Femur (tissue), 1 donor: Measurements from ENCODE around the gene CASP8AP2.
"Not testable (repeated sequence)": the region's sequence is repeated elsewhere in the genome, so short reads cannot be mapped to it uniquely, and the experiment has no call there.

Experiments used
- DNase-seq: peaks from one replicate; pipeline ENCODE4 v3.0.0-alpha.2; 2017

CASP8AP2 gene

GRCh38 chr6:89826029-89826528 lies 3.6 kb upstream of the CASP8AP2 start:
- no peak for DNase-seq

- not testable (repeated sequence) for DNase-seq
These were observed 1.1 kb upstream of the CASP8AP2 start for GRCh38 chr6:89828475-89828987.

GRCh38 chr6:89828988-89829471 lies 650 bp upstream of the CASP8AP2 start:
- DNase-seq, result no peak

- no peak for DNase-seq
These were observed 610 bp downstream of the CASP8AP2 start for GRCh38 chr6:89830170-89830809.

- no peak for DNase-seq
These were observed 5.5 kb downstream of the CASP8AP2 start for GRCh38 chr6:89834884-89835792.

- no peak for DNase-seq
These were observed 7.1 kb downstream of the CASP8AP2 start for GRCh38 chr6:89836639-89837222.

GRCh38 chr6:89840538-89840937 lies 10.9 kb downstream of the CASP8AP2 start:
- DNase-seq, result peak; percentile 54

GRCh38 chr6:89842228-89842627 lies 12.5 kb downstream of the CASP8AP2 start:
- no peak for DNase-seq

- no peak for DNase-seq
These were observed 13.4 kb downstream of the CASP8AP2 start for GRCh38 chr6:89843070-89843469.

- not testable (repeated sequence) for DNase-seq
These were observed 17.8 kb downstream of the CASP8AP2 start for GRCh38 chr6:89847513-89847912.

GRCh38 chr6:89853068-89853467 lies 23.4 kb downstream of the CASP8AP2 start:
- no peak for DNase-seq

GRCh38 chr6:89858041-89858440 lies 28.4 kb downstream of the CASP8AP2 start:
- DNase-seq, result no peak

GRCh38 chr6:89859744-89860143 lies 30.1 kb downstream of the CASP8AP2 start:
- DNase-seq, result no peak

- DNase-seq, result no peak
These were observed 32.6 kb downstream of the CASP8AP2 start for GRCh38 chr6:89862273-89862672.

- DNase-seq, result no peak
These were observed 33.0 kb downstream of the CASP8AP2 start for GRCh38 chr6:89862698-89863097.

- DNase-seq, result no peak
These were observed 36.5 kb downstream of the CASP8AP2 start for GRCh38 chr6:89866024-89866678.

GRCh38 chr6:89873721-89874120 lies 44.0 kb downstream of the CASP8AP2 start:
- no peak for DNase-seq

GRCh38 chr6:89874438-89874837 lies 44.8 kb downstream of the CASP8AP2 start:
- no peak for DNase-seq

- no peak for DNase-seq
These were observed 56.9 kb downstream of the CASP8AP2 start for GRCh38 chr6:89886378-89887120.

- no peak for DNase-seq
These were observed 57.9 kb downstream of the CASP8AP2 start for GRCh38 chr6:89887452-89888137.

- DNase-seq, result no peak
These were observed 58.4 kb downstream of the CASP8AP2 start for GRCh38 chr6:89888138-89888514.
